Panc1 (cell line): Measurements from ENCODE around the gene ROR1.

Experiments used
- POLR2AphosphoS5 ChIP-seq: IDR thresholded peaks from 2 replicates; pipeline ENCODE4 v1.6.1; 2012; ENCODE audit warnings: mild to moderate bottlenecking, low read depth, low read length, moderate library complexity
- TF ChIP-seq, protein P1 (sequence below): fragments of 450-650 bp; IDR thresholded peaks from 2 replicates; pipeline ENCODE4 v1.5.1; 2017; ENCODE audit warnings: mild to moderate bottlenecking
- TF ChIP-seq, protein P2 (sequence below), 2 experiments: IDR thresholded peaks; 2 replicates each; pipeline ENCODE4 v1.6.1; 2011 to 2012; ENCODE audit warnings: low read depth in 2 of 2, control low read depth in 1 of 2, low read length in 1 of 2, mild to moderate bottlenecking in 1 of 2, moderate library complexity in 1 of 2; ENCODE audit not compliant: insufficient read depth in 1 of 2

DNA sequence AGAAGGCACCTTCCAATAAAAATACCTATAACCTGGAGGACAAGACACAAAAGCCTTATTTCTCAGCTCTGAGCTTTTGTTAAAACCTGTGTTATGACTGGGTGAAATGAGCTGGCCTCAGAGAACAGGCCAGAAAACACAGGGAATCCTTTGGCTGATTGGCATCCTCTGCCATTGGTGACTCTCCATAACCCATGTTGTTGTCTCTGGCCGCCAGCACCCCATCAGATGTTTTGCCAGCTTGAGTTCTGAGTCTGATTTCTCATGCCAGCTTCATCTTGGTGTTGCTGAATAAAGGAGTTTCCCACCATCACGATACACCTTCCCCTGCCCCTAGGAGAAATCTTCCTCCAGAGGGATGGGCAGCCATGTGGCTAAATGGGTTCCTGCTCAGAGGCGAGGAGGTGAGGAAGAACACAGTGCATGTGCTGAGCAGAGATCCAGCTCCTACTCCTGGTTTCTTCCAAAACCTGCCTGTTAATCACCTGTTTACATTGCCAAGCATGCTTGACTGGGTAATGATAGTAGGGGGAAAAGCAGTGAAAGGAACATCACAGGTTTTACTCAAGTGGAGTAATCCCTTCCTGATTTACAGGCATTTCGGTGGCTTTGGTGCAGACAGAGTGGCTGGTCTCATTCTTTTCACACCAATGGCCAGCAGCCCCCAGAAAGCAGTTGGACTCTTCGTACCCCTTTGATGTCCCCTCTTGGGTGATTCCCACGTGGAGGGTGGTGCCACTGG, 109.8 kb downstream of the ROR1 start:
- TF ChIP-seq, protein P1, sequence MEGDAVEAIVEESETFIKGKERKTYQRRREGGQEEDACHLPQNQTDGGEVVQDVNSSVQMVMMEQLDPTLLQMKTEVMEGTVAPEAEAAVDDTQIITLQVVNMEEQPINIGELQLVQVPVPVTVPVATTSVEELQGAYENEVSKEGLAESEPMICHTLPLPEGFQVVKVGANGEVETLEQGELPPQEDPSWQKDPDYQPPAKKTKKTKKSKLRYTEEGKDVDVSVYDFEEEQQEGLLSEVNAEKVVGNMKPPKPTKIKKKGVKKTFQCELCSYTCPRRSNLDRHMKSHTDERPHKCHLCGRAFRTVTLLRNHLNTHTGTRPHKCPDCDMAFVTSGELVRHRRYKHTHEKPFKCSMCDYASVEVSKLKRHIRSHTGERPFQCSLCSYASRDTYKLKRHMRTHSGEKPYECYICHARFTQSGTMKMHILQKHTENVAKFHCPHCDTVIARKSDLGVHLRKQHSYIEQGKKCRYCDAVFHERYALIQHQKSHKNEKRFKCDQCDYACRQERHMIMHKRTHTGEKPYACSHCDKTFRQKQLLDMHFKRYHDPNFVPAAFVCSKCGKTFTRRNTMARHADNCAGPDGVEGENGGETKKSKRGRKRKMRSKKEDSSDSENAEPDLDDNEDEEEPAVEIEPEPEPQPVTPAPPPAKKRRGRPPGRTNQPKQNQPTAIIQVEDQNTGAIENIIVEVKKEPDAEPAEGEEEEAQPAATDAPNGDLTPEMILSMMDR, result no peak
- TF ChIP-seq, protein P2, sequence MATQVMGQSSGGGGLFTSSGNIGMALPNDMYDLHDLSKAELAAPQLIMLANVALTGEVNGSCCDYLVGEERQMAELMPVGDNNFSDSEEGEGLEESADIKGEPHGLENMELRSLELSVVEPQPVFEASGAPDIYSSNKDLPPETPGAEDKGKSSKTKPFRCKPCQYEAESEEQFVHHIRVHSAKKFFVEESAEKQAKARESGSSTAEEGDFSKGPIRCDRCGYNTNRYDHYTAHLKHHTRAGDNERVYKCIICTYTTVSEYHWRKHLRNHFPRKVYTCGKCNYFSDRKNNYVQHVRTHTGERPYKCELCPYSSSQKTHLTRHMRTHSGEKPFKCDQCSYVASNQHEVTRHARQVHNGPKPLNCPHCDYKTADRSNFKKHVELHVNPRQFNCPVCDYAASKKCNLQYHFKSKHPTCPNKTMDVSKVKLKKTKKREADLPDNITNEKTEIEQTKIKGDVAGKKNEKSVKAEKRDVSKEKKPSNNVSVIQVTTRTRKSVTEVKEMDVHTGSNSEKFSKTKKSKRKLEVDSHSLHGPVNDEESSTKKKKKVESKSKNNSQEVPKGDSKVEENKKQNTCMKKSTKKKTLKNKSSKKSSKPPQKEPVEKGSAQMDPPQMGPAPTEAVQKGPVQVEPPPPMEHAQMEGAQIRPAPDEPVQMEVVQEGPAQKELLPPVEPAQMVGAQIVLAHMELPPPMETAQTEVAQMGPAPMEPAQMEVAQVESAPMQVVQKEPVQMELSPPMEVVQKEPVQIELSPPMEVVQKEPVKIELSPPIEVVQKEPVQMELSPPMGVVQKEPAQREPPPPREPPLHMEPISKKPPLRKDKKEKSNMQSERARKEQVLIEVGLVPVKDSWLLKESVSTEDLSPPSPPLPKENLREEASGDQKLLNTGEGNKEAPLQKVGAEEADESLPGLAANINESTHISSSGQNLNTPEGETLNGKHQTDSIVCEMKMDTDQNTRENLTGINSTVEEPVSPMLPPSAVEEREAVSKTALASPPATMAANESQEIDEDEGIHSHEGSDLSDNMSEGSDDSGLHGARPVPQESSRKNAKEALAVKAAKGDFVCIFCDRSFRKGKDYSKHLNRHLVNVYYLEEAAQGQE (IDR thresholded peaks at IDR 0.05; ENCODE audit: insufficient read depth in 1 of 2, low read depth in 2 of 2, low read length in 1 of 2), result no peak
- no peak for TF ChIP-seq POLR2AphosphoS5
